ENCODE results near the gene FFAR1.

DNA sequence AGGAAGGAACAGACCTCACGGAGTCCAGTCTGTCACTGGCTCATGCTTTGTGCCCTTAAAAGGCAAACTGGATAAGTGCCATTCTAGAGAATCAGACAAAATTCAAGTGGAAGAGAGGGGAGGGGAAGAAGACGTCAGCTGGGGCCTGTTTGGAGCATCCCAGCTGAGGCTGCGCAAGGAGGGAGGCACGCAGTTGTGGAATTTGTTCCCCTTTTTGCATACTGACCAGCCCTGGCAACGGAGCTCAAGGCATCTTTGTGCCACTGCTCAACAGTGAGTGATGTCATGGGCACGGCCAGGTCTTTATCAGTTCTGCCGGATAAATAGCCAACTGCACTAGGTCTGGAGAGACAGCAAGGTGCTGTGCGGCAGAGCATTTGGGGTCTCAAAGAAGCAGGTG, 23.0 kb downstream of the FFAR1 start, which contains the start of gene GPR42:
- TF ChIP-seq CTCF (conservative IDR thresholded peaks at IDR 0.05; ENCODE audit: low read depth in 2 of 2) (no peak), EZH2 (IDR thresholded peaks at IDR 0.05; ENCODE audit: low read depth, unreplicated experiment) (no peak), POLR2AphosphoS5 (IDR thresholded peaks at IDR 0.05; ENCODE audit: low read depth) (no peak), ZNF331 (CRISPR knock-in tag; IDR thresholded peaks at IDR 0.05; ENCODE audit: low read depth) (no peak), ZNF114 (CRISPR knock-in tag; IDR thresholded peaks at IDR 0.05) (no peak), JUNB (IDR thresholded peaks at IDR 0.05; ENCODE audit: unreplicated experiment) (no peak), EZH2phosphoT487 (IDR thresholded peaks at IDR 0.05; ENCODE audit: unreplicated experiment) (no peak)
- TF ChIP-seq, protein P1, sequence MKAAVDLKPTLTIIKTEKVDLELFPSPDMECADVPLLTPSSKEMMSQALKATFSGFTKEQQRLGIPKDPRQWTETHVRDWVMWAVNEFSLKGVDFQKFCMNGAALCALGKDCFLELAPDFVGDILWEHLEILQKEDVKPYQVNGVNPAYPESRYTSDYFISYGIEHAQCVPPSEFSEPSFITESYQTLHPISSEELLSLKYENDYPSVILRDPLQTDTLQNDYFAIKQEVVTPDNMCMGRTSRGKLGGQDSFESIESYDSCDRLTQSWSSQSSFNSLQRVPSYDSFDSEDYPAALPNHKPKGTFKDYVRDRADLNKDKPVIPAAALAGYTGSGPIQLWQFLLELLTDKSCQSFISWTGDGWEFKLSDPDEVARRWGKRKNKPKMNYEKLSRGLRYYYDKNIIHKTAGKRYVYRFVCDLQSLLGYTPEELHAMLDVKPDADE (IDR thresholded peaks at IDR 0.05) = no peak
